HG03060 (cell line): ENCODE measurements around the gene GMPR2.

Experiments
- ATAC-seq: cut with Tn5 transposase; IDR thresholded peaks from one replicate; pipeline ENCODE4 v1.9.1; 2021; ENCODE audit warnings: low read depth, moderate number of reproducible peaks; ENCODE audit not compliant: unreplicated experiment

Gene GMPR2

GRCh38 chr14:24249230-24250021, 16.7 kb downstream of the GMPR2 start:
- ATAC-seq, result no peak

DNA sequence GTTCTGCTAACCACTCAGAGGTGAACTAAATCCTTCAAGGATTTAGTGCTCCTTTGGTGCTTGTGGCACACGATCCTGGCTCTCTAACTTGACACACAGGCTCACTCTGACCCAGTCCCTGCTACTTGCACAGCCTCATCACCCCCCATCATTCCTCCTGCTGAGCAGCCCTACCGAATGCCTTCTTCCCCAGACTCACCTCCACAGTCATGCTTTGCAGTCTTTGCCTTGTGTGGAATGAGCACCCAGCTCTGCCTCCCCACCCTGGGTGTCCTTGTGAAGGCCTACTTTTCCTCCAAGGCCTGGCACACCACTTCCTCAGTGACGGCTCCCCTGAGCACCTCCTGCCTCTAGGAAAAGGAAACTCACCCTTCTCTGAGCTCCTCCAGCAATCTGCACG, 17.6 kb downstream of the GMPR2 start:
- no peak for ATAC-seq

GRCh38 chr14:24251880-24252288, 19.2 kb downstream of the GMPR2 start:
- ATAC-seq, result no peak

GRCh38 chr14:24252289-24253124, 19.8 kb downstream of the GMPR2 start:
- no peak for ATAC-seq

DNA sequence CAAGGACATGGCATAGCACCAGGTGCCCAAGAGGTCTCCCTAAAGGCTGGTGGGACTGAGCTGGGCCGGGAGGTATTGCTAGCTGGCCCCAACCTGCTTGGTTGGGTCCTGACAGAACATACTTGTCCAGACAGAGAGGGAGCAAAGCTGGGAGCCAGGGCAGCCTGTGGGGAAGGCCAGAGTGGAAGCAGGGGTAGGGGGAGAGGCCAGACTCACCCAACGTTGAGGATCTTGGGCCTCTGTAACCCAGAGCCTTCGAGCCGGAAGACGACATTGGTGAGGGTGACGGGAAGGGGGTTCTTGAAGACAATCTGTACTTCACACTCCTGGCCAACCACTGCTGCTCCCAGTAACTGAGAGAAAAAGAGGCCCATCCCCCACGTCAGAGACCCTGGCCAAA, 21.2 kb downstream of the GMPR2 start:
- no peak for ATAC-seq

DNA sequence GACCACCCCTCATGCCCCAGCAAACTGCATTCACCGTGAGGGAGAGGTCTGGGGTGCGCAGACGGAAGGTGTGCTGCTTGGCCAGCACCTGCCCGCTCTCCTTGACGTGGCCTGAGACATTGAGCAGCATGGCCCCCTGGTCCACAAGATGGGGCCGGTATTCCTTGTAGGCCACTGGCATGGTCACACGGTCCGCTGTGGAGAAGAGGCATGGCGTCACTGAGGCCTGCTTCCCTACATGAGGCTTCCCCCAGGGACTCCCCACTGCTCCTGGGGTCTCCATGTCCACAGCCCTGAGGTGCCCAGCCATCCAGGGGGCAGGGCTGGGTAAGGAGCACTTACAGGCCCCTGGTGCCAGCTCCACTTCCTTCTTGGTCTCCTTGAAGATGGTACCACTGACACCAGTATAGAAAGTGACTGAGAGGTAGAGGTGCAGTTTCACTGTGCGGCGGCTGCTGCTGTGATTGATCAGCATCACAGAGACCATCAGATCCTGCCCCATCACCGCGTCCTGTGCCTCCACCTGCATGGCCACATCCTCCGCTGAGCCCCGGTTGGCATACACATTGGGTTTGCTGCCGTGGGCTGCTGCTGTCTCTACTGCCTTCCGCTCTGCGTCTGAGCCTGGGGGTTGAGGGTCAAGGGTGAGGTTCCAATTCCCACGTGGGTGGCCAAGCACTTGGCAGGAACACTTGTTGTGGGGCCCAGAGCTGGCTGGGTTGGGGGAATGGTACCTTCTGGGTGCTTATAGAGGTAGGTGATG, 22.1 kb downstream of the GMPR2 start:
- ATAC-seq, result no peak

DNA sequence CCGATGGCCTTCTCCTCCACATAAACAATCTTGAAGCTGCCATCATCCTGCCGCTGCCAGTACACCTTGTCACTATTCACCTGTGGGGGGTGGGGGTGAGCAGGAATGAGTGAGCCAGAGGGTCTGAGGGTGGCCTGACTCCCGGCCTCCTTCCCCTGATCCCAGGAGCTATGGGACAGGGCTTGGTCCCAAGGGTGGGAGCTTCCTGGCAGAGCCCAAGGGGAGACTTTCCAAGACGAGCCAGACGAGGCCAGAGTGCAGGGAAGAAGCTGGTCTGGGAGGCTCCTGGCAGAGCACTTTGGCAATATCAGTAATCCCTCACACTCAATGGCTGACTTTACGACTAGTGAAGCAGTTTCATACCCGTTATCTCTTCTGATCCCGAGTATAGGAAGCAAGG, 22.7 kb downstream of the GMPR2 start:
- ATAC-seq, result no peak

- ATAC-seq, result no peak
Measured at GRCh38 chr14:24255931-24256711, 23.4 kb downstream of the GMPR2 start.

GRCh38 chr14:24256960-24257359, 24.2 kb downstream of the GMPR2 start:
- no peak for ATAC-seq

- no peak for ATAC-seq
Measured at GRCh38 chr14:24258119-24258518, 25.4 kb downstream of the GMPR2 start.

DNA sequence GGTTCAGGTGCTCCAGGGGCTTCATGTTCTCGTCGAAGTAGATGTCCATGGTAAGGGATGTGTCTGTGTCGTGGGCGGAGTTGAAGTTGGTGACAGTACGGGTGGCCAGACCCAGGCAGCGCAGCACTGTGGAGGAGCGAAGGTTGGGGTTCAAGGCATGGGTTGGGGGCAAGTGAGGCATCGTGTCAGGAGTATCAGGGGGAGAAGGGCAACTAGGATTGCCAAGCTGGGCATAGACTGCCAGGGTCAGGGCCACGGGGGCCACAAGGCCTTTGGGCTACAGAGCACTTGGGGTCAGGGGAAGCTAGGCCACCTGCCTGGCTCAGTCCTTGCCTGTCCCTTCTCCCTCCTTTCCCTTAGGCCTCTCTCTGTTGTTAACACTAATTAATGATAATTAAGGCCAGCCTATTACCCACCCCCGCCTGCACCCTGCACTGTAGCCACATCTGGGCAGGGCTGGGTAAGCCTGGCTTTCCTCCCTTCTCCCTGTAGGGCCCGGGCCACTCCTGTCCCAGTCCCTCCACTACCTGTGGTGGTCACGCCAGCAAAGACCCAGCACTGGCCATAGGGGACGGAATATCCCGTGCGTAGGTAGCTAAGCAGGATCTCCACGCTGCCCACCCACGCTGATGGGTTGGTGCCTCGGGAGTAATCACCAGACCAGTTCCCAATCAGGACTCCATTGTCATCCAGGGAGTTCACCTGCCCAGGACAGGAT, 26.0 kb downstream of the GMPR2 start:
- no peak for ATAC-seq

- ATAC-seq, result no peak
Measured at GRCh38 chr14:24259282-24260025, 26.7 kb downstream of the GMPR2 start.

- ATAC-seq, result no peak
Measured at GRCh38 chr14:24260026-24260779, 27.5 kb downstream of the GMPR2 start.

- no peak for ATAC-seq
Measured at GRCh38 chr14:24260780-24261157, 28.0 kb downstream of the GMPR2 start.

DNA sequence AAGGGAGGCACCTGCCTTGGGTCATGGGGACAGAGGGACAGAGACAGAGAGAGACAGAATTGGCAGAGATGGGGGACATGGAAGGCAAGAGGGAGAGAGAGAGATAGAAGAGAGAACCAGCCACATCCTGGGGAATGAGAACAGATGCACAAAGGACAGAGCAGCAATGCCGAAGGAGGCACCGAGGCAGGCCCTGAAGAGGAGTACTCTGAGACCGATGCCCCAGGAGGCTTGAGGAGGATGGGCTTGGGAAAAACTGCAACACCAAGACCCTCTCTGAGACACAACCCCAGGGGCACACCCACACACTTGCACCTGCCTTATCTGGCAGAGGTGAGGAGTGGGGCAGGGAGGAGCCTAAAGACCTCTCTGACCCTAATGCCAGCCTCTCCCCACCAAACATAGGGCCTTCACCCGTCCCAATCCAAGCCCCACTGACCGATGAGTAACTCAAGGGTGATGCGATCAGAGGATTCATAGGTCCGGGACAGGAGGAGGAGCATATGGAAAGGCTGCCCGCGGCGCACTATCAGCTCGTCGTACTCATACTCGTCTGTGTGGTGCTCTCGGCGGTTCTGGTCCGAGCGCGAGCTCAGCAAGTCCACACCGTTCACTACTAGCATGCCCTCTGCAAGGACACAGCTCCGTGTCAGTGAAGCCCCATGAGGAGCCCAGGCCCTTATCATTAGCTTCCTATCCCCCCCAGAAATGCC, 28.7 kb downstream of the GMPR2 start:
- no peak for ATAC-seq

DNA sequence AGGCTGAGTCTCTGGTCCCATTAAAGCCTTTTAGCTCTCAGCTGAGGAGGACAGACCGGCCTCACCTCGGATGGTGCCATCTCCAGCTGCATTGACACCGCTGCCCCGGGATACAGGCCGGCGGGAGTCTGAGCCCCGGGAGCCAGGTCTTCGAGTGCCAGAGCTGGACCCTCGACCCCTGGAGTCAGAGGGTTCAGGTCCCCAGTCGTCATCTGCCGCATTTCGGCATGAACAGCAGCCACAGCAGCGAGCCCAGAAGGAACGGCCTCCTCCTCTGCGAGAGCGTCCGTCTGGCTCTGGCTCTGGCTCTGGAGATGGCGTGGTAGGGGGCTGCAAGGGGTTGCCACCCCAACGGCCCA, 29.2 kb downstream of the GMPR2 start:
- ATAC-seq, result no peak

- no peak for ATAC-seq
Measured at GRCh38 chr14:24262821-24263733, 30.3 kb downstream of the GMPR2 start, which contains the start of gene TGM1. Gene TGM1 (minus strand): TSS chr14:24263177. CDS start chr14:24262352, 825 bp downstream.
